ENCODE results near the gene MAPK1IP1L.

Gene MAPK1IP1L

DNA sequence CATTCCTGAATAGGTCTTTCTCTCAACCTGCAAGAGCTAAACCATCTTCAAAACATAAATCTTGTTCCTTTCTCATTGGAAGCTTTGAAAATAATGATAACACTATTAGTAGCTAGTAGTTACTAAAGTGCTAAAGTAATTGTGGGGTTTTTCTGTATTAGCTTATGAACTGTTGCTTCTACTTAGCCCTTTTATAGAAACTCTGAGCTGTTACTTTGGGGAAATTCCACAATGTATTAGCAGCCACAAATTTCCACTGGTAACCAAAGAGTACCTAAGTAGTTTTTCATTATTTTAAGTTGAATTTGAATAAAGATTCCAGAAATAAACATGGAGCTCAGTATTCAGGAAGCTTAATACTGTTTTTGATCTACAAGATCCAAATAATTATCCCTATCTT lies 6.4 kb upstream of the MAPK1IP1L start:
- H3K4me3 ChIP-seq (replicated peaks in 1 of 2; ENCODE audit: low read depth in 2 of 2, low read length in 2 of 2): no peak overlapping the region
- TF ChIP-seq, protein P1, sequence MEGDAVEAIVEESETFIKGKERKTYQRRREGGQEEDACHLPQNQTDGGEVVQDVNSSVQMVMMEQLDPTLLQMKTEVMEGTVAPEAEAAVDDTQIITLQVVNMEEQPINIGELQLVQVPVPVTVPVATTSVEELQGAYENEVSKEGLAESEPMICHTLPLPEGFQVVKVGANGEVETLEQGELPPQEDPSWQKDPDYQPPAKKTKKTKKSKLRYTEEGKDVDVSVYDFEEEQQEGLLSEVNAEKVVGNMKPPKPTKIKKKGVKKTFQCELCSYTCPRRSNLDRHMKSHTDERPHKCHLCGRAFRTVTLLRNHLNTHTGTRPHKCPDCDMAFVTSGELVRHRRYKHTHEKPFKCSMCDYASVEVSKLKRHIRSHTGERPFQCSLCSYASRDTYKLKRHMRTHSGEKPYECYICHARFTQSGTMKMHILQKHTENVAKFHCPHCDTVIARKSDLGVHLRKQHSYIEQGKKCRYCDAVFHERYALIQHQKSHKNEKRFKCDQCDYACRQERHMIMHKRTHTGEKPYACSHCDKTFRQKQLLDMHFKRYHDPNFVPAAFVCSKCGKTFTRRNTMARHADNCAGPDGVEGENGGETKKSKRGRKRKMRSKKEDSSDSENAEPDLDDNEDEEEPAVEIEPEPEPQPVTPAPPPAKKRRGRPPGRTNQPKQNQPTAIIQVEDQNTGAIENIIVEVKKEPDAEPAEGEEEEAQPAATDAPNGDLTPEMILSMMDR (IDR thresholded peaks at IDR 0.05; ENCODE audit: low read depth, low read length): no peak
- no peak for DNase-seq (ENCODE audit: low read depth in 2 of 2)

- no peak overlapping the region for H3K4me3 ChIP-seq (replicated peaks in 1 of 2; ENCODE audit: low read depth in 2 of 2, low read length in 2 of 2)
- DNase-seq (ENCODE audit: low read depth in 2 of 2): no peak
- TF ChIP-seq, protein P1 (IDR thresholded peaks at IDR 0.05; ENCODE audit: low read depth, low read length): no peak
Observed at GRCh38 chr14:55047301-55048053, 4.0 kb upstream of the MAPK1IP1L start.

GRCh38 chr14:55048900-55049436 lies 2.5 kb upstream of the MAPK1IP1L start:
- TF ChIP-seq, protein P1 (IDR thresholded peaks at IDR 0.05; ENCODE audit: low read depth, low read length): no peak
- no peak overlapping the region for H3K4me3 ChIP-seq (replicated peaks in 1 of 2; ENCODE audit: low read depth in 2 of 2, low read length in 2 of 2)
- no peak for DNase-seq (ENCODE audit: low read depth in 2 of 2)

- DNase-seq (ENCODE audit: low read depth in 2 of 2): no peak
- TF ChIP-seq, protein P1 (IDR thresholded peaks at IDR 0.05; ENCODE audit: low read depth, low read length): no peak
- H3K4me3 ChIP-seq (replicated peaks in 1 of 2; ENCODE audit: low read depth in 2 of 2, low read length in 2 of 2): peak overlapping the region; percentile 11 to 38
Observed at GRCh38 chr14:55051165-55051422, 353 bp upstream of the MAPK1IP1L start.

DNA sequence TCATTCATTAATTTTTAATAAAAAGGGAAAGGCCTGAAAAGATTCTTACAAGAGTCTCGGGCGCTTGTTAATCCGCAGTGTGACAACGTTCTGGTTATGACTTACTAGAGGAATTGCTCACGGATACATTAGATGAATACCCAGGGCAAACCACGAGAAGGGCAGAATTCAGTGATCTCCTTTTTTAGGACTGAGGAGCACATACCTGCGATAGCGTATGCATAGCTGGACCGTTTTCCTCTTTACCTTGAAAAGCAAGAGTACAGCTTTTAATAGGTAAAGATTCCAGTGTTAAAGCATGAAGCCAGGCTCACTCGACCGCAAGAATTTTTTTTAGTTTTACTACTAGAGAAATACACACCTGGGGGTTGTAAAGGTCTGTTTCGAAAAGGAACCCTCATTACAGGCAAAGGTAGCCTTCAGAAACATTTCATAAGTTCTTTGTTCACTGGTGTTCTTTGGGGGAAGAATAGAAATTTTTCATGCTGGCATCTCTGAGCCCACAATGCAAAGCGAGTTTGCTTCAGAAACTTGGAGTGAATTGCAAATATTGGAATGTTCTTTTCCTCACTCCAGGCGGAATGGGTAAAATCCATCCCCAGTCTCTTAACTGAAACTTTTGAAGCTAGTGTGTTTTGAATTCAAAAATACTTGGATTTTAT lies 953 bp downstream of the MAPK1IP1L start:
- peak; percentile 41 to 57 for DNase-seq (ENCODE audit: low read depth in 2 of 2)
- TF ChIP-seq, protein P1 (IDR thresholded peaks at IDR 0.05; ENCODE audit: low read depth, low read length): no peak
- H3K4me3 ChIP-seq (replicated peaks in 1 of 2; ENCODE audit: low read depth in 2 of 2, low read length in 2 of 2): peak overlapping the region; percentile 93 to 99

DNA sequence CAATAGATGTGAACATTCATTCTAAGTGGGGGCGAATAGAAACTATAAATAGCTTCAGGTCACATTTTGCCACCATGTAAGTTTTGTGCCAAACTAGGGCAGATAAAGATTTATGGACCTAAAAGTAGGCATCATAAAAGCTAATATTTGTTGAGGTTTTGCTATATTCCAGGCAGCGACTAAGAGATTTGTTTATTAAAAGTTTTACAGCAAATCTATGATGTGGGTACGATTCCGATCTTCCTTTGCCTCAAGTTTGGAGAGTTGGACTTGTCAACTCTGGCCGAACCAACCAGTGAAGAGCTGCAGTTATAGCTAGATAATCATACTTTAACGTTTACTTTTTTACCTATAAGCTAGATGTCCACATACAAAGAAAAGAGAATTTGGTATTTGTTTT lies 1.6 kb downstream of the MAPK1IP1L start:
- H3K4me3 ChIP-seq (replicated peaks in 1 of 2; ENCODE audit: low read depth in 2 of 2, low read length in 2 of 2): peak overlapping the region; percentile 93 to 99
- DNase-seq (ENCODE audit: low read depth in 2 of 2): no peak
- TF ChIP-seq, protein P1 (IDR thresholded peaks at IDR 0.05; ENCODE audit: low read depth, low read length): no peak

Data from cardiac fibroblast (primary cell).